HG03565 (cell line): ENCODE measurements around the gene ELOVL1.

Experiments used
- ATAC-seq: cut with Tn5 transposase; IDR thresholded peaks from one replicate; pipeline ENCODE4 v1.9.1; 2021; ENCODE audit warnings: mild to moderate bottlenecking, moderate library complexity; ENCODE audit not compliant: unreplicated experiment

The ELOVL1 gene

DNA sequence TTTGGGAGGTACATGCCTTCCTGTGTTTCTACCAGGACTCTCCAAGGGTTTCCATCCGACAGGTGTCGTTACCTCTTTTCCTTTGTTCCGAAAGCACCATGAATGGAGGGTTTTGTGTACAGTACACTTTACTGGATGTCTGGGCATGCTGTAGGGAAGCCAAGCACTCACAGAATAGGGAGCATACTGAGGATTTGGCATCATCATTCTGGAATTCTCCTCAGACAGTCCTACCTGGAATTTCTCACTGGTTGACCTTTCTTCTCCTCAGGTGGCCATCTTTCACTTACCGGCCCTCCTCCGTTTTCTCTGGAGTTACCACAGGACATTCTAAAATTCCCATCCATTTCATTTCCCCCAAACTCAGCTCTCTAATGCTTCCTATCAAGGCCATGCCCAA is 36.1 kb downstream of the ELOVL1 start:
- ATAC-seq, result no peak

- no peak for ATAC-seq
Observed at GRCh38 chr1:43329995-43330751, 37.6 kb downstream of the ELOVL1 start.

- no peak for ATAC-seq
Observed at GRCh38 chr1:43327549-43328292, 40.1 kb downstream of the ELOVL1 start.

GRCh38 chr1:43325381-43325780 is 42.4 kb downstream of the ELOVL1 start:
- ATAC-seq, result no peak

DNA sequence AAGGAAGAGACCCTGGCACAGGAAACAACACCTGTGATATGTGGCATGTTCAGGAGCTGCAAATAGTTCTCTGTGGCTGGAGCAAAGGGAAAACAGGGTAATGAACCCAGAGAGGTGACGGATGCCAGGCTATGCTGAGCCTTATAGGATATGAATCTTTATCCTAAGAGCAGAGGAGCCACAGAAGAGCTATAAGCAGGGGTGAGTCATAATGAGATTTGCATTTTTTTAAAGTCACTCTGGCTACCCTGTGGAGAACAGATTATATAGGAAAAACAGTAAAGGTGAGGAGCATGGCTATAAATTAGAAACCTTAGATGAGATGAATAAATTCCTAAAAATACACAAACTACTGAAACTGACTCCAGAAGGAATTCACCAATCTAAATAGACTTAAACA is 43.0 kb downstream of the ELOVL1 start:
- ATAC-seq, result no peak

DNA sequence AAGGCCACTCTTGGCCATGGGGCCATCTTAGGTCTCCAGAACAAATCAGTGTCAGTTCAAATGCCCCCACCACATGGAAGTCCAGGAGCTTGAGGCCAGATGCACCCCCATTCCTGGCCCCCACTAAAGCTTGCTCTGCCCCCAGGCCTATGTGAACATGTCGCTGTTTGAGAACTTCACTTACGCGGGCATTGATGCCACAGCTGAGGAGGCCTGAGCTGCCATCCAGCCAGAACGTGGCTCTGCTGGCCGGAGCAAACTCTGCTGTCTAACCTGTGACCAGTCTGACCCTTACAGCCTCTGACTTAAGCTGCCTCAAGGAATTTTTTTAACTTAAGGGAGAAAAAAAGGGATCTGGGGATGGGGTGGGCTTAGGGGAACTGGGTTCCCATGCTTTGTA is 45.3 kb downstream of the ELOVL1 start:
- ATAC-seq, result no peak

DNA sequence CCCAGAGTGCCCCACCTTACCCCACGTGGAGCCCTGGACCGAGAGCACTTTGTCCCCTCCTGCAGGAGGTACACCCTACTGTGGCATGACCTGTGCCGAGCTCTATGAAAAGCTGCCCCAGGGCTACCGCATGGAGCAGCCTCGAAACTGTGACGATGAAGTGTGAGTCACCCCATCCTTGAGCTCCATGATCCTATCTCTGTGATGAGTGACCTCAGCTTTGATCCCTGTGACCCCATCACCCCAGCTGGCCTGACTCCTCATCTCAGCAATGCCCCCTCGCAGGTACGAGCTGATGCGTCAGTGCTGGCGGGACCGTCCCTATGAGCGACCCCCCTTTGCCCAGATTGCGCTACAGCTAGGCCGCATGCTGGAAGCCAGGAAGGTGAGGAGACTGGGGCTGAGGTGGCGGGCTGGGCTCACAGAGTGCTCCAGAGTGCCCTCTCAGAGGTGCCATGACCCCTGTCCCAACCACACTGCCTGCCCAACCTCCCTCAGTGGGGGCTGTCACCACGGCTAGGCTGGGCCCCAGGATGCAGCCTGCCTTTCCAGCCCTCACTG is 46.4 kb downstream of the ELOVL1 start:
- ATAC-seq, result no peak

GRCh38 chr1:43319766-43320165 is 48.0 kb downstream of the ELOVL1 start:
- no peak for ATAC-seq

DNA sequence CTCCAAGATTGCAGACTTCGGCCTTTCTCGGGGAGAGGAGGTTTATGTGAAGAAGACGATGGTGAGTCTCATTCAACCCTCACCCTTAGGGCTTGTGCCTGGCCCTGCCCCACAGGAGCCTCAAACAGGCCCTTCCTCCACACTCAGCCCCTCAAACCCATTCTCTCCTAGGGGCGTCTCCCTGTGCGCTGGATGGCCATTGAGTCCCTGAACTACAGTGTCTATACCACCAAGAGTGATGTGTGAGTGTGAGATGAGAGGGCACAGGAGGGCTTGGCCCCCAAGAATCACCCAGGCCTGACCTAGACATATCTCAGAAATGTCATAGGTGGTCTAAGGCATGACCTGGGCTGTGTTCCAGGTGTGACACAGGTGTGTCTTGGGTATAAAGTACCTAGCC is 48.5 kb downstream of the ELOVL1 start:
- ATAC-seq, result no peak

DNA sequence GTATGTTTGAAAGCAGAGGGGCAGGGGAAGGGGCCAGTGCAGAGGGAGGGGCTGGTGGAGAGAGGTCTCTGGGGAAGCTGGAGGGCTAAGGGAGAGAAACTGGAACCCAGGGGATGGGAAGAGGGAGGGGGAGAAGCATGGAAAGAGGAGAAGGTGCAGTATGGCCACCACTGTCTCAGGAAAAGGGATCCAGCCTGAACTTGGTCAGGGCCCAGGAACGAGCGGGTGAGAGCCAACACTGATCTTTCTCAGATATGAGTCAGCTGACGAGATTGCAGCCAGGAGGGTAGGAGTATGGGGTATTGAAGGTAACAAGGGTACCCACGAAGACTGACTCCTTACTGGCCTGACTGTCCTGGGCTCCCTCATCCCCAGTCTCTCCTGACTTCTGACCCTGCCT is 49.0 kb downstream of the ELOVL1 start:
- ATAC-seq, result no peak

GRCh38 chr1:43317817-43318471 is 49.9 kb downstream of the ELOVL1 start:
- ATAC-seq, result no peak

DNA sequence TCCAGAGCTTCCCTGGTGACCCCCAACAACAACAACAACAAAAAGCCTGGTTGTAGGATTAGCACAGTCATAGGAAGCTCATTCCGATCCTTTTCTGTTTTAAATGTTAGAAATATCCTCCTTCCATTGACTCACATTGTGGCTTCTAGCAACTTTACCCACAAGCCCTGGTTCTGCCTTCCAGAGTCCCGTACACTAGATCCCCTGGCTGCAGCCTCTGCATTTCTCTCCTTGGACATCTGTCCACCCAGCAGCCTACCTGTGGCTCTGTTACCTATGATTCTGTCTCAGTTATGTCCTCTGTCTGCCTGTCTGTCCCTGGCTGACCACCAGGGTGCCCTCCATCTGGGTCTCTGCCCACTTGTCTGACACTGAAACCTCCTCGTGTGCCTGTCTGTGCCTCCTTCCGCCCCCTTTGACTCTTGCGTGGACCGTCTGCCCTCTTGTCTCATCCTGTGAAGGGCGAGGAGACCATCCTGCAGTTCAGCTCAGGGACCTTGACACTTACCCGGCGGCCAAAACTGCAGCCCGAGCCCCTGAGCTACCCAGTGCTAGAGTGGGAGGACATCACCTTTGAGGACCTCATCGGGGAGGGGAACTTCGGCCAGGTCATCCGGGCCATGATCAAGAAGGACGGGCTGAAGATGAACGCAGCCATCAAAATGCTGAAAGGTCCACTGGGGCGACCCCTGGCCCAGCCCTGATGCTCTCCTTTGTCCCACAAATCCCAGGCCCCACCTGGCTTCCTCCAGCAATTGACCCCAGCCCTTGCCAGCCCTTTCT is 50.9 kb downstream of the ELOVL1 start:
- ATAC-seq, result no peak

DNA sequence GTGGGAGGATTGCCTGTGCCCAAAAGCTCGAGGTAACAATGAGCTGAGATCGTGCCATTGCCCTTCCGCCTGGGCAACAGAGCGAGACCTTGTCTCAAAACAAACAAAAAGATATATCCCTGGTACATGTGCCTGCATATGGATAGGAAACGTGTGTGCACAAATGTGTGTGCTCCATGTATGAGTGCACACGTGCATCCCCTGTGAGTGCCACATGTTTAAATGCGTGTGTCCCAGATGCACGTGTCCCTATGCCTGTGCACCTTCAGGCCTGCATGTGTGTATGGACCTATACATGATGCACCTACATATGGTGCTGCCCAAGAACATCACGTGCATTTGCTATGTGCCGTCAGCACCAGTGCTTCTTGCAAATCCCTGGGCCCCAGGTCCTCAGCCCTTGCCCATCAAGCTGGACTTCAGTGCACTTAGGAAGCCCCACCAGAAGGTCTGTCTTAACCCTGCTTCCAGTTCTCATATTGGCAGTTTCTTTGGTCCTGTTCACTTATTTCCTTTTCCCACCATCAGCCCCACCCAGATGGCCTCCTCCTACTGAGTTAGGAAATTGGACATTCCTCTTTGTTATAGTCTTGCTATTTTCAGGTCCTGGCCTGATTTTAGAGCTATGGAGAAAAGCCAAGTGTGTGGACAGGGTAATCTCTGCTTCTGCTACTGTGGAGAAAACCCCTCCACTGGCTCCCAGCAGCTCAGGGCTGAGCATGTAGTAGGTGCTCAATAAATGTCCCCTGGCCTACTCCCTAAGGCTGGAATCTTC is 51.7 kb downstream of the ELOVL1 start:
- ATAC-seq, result no peak

DNA sequence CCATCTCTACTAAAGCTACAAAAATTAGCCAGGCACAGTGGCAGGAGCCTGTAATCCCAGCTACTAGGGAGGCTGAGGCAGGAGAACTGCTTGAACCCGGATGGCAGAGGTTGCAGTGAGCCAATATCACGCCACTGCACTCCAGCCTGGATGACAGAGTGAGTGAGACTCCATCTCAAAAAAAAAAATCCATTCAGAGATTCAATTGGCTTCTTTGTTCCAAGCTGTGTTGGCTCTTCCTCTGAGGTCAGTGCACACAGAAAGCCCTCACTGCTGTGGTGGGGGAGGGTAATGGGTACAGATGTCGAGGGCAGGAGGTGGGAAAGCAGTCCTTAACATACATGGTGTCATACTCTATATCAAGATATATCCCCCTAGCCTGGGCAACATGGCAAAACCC is 52.3 kb downstream of the ELOVL1 start:
- no peak for ATAC-seq

GRCh38 chr1:43314233-43314632 is 53.6 kb downstream of the ELOVL1 start:
- ATAC-seq, result no peak

GRCh38 chr1:43313771-43314170 is 54.0 kb downstream of the ELOVL1 start:
- ATAC-seq, result no peak
